GM19351 (cell line): ENCODE data around the gene ATOH7.
"Not testable (repeated sequence)": the region's sequence is repeated elsewhere in the genome, so short reads cannot be mapped to it uniquely, and the experiment has no call there.

Experiments
- ATAC-seq: cut with Tn5 transposase; IDR thresholded peaks from one replicate; pipeline ENCODE4 v1.9.1; 2021; ENCODE audit warnings: mild to moderate bottlenecking, moderate library complexity; ENCODE audit not compliant: unreplicated experiment

ATOH7 gene

GRCh38 chr10:68231817-68232251 lies at the start of gene ATOH7:
TSS of gene ATOH7 (minus strand) at chr10:68232113. CDS start at chr10:68231677, 436 bp downstream.
- ATAC-seq, result no peak

DNA sequence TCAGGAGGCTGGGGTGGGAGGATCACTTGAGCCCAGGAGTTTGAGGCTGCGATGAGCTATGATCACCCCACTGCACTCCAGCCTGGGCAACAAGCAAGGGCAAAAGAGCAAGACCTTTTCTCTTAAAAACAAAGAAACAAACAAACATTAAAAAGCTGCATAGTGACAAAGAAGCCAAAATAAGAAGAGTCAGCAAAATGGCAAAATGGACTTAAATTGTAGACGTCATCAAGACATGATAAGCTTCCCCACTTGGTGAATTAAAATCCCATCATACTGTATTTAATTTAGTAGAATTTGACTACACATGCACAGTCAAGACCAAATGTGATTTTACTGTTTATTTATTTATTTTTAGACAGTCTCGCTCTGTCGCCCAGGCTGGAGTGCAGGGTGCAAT lies 48.8 kb upstream of the ATOH7 start:
- no peak for ATAC-seq

- ATAC-seq, result not testable (repeated sequence)
Observed at GRCh38 chr10:68278906-68279753, 47.2 kb upstream of the ATOH7 start.

- not testable (repeated sequence) for ATAC-seq
Observed at GRCh38 chr10:68277814-68278213, 45.9 kb upstream of the ATOH7 start.

- no peak for ATAC-seq
Observed at GRCh38 chr10:68276224-68276623, 44.3 kb upstream of the ATOH7 start.

- ATAC-seq, result no peak
Observed at GRCh38 chr10:68275600-68276126, 43.8 kb upstream of the ATOH7 start.

GRCh38 chr10:68272833-68273232 lies 40.9 kb upstream of the ATOH7 start:
- no peak for ATAC-seq

- ATAC-seq, result no peak
Observed at GRCh38 chr10:68271196-68271882, 39.4 kb upstream of the ATOH7 start.

DNA sequence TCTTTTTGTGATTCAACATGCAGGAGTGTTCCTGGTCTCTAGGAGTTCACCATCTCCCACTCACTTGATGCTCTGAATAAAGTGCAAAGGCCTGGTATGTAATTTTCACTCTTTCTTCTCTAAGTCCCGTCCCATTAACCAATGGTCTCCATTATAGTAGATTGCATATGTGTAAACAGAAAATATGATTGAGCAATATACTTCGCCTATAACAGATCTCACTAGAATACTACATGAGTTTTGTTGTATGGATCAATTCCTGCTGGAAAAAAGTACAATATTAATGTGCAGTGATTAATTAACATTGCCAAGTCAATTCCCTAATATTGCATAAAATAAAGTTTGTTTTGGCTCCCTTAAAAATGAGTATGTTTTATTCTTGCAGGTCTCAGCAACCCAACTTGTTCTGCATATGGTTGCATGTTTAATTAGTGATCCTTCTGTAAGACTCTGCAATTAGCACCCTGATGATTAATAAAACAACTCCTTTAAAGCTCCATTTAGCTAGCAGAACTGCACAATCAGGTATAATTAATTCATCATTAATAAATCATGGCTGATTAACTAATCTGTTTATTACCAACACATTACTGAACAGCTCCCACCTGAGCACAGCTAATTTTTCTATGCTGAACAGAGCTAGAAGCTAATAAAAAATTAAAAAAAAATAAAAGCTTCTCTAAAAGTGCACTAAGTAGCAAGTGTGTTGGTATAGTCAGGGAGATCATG lies 37.8 kb upstream of the ATOH7 start:
- no peak for ATAC-seq

- ATAC-seq, result no peak
Observed at GRCh38 chr10:68261132-68261856, 29.4 kb upstream of the ATOH7 start.

DNA sequence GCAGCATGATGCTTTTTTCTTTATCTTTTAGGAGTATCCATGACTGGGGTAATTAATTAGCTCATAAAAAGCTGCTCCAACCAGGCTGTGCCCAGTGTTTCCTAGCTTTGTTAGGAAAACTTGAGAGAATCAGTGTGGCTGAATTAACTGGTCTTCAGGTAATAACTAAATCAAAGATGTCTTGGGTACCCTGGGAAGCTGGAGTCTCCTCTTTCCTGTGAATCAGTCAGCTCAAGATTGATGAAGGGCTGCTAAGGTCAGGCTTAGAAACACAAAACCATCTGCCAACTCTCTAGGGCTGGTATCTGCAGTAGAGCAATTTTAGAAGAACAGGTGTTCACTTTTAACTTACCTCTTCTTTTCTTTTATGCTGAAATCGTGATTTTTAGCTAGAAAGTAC lies 21.4 kb upstream of the ATOH7 start:
- no peak for ATAC-seq

- peak; percentile 42 for ATAC-seq
Observed at GRCh38 chr10:68251625-68252495, 19.9 kb upstream of the ATOH7 start.

- ATAC-seq, result no peak
Observed at GRCh38 chr10:68251151-68251550, 19.2 kb upstream of the ATOH7 start.

- ATAC-seq, result no peak
Observed at GRCh38 chr10:68249297-68249696, 17.4 kb upstream of the ATOH7 start.

- ATAC-seq, result no peak
Observed at GRCh38 chr10:68247931-68248330, 16.0 kb upstream of the ATOH7 start.

- not testable (repeated sequence) for ATAC-seq
Observed at GRCh38 chr10:68246397-68246796, 14.5 kb upstream of the ATOH7 start.

- no peak for ATAC-seq
Observed at GRCh38 chr10:68242051-68242450, 10.1 kb upstream of the ATOH7 start.

- no peak for ATAC-seq
Observed at GRCh38 chr10:68239596-68240150, 7.8 kb upstream of the ATOH7 start.

DNA sequence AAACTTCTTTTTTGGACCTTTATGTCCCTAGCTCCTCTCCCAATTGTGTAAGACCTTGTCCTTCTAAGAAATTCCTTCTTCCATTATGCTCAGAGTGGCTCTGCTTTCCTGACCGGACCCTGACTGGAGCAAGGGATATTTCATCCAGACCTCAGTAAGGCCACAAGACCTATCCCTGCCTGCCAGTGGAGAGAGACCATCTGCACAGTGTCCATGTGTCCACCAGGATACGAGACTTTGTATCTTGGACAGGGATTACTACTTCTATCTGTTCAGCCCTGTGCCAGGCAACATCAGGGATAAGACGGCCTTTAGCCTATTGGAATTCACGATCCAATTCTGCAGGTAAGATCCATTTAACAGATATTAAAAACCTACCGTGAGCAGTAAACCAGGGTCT lies 7.2 kb upstream of the ATOH7 start:
- no peak for ATAC-seq
